SK-N-SH (cell line): ENCODE measurements around the gene SNCG. TPM values are rescaled to one million over a fixed set of nuclear protein-coding genes. Genes with fewer than 3 reads are reported as not detected.
A peak's percentile ranks its signal among the peaks of the same experiment; 100 is the strongest.

ENCODE experiments used
- CTCF ChIA-PET: fragments of 300-600, 350-600 bp; formaldehyde crosslinking; extraction: SDS; loops from one replicate; lab custom pipeline; 2021; lab: Yijun Ruan, JAX
- POLR2A ChIA-PET: fragments of 350-600 bp; sonication (Branson Sonifier 250); formaldehyde crosslinking; extraction: SDS; loops from one replicate; lab custom pipeline; 2020; ENCODE audit warnings: antibody characterized with exemption, inconsistent platforms; lab: Yijun Ruan, JAX
- DNase-seq: peaks from one replicate; pipeline ENCODE4 v3.0.0; 2012
- H2AFZ ChIP-seq: fragments of 200-600 bp; sonication (generic); 2 replicates; pipeline ENCODE4 v1.8.1; 2016; ENCODE audit warnings: antibody characterized with exemption, mild to moderate bottlenecking, low read depth
- H3F3A ChIP-seq: fragments of 200-600 bp; sonication (generic); replicated peaks from 2 replicates; pipeline ENCODE3; 2016; ENCODE audit warnings: antibody characterized with exemption, mild to moderate bottlenecking; ENCODE audit not compliant: insufficient read depth
- H3K27ac ChIP-seq, 2 experiments: fragments of 200-500 bp in 1 of 2; fragments of 200-600 bp in 1 of 2; sonication (Bioruptor generic) in 1 of 2; sonication (generic), shearing (Covaris generic) in 1 of 2; 2 replicates each; pipeline versions ENCODE4 v1.5.1 to v1.6.1; 2014 to 2016; ENCODE audit warnings: low read depth in 2 of 2, inconsistent platforms in 1 of 2, low read length in 1 of 2, mild to moderate bottlenecking in 1 of 2, mixed read lengths in 1 of 2
- H3K27me3 ChIP-seq: fragments of 200-600 bp; sonication (generic), shearing (Covaris generic); 2 replicates; pipeline ENCODE4 v1.6.1; 2016; ENCODE audit warnings: mixed run types; ENCODE audit not compliant: insufficient read depth
- H3K36me3 ChIP-seq, 2 experiments: fragments of 200-500 bp in 1 of 2; fragments of 200-600 bp in 1 of 2; sonication (Bioruptor generic) in 1 of 2; sonication (generic) in 1 of 2; replicated peaks in 1 of 2; 2 replicates each; pipeline versions ENCODE3 to v1.5.1; 2014 to 2016; ENCODE audit warnings: low read length in 1 of 2, mild to moderate bottlenecking in 1 of 2; ENCODE audit not compliant: insufficient read depth in 2 of 2, control insufficient read depth in 1 of 2
- H3K4me1 ChIP-seq, 2 experiments: fragments of 200-500 bp in 1 of 2; fragments of 200-600 bp in 1 of 2; sonication (Bioruptor generic) in 1 of 2; sonication (generic), shearing (Covaris generic) in 1 of 2; 2 replicates each; pipeline versions ENCODE4 v1.5.1 to v1.6.1; 2014 to 2016; ENCODE audit warnings: low read depth in 1 of 2, low read length in 1 of 2, mixed run types in 1 of 2; ENCODE audit not compliant: insufficient read depth in 2 of 2, control insufficient read depth in 1 of 2
- H3K4me2 ChIP-seq: fragments of 200-600 bp; sonication (generic), shearing (Covaris generic); 2 replicates; pipeline ENCODE4 v1.6.1; 2017; ENCODE audit warnings: mixed run types
- H3K4me3 ChIP-seq, 2 experiments: fragments of 200-500 bp in 1 of 2; fragments of 200-600 bp in 1 of 2; sonication (Bioruptor generic) in 1 of 2; sonication (generic), shearing (Covaris generic) in 1 of 2; 2 replicates each; pipeline versions ENCODE4 v1.5.1 to v1.8.1; 2014 to 2016; ENCODE audit warnings: low read depth in 2 of 2, inconsistent platforms in 1 of 2, low read length in 1 of 2, mild to moderate bottlenecking in 1 of 2, mixed read lengths in 1 of 2, moderate library complexity in 1 of 2
- H3K79me2 ChIP-seq: fragments of 200-600 bp; sonication (generic); 2 replicates; pipeline ENCODE4 v1.8.1; 2017; ENCODE audit warnings: mild to moderate bottlenecking; ENCODE audit not compliant: insufficient read depth
- H3K9ac ChIP-seq: fragments of 200-600 bp; sonication (generic); 2 replicates; pipeline ENCODE4 v1.6.1; 2017; ENCODE audit warnings: mixed run types
- H3K9me2 ChIP-seq: fragments of 200-600 bp; sonication (generic); 2 replicates; pipeline ENCODE4 v1.6.1; 2017; ENCODE audit warnings: mixed run types
- H3K9me3 ChIP-seq: fragments of 200-600 bp; sonication (generic); 2 replicates; pipeline ENCODE4 v1.6.1; 2017; ENCODE audit warnings: mixed run types, mild to moderate bottlenecking, moderate library complexity
- H4K20me1 ChIP-seq: fragments of 200-600 bp; sonication (generic); 2 replicates; pipeline ENCODE4 v1.6.1; 2017; ENCODE audit warnings: mild to moderate bottlenecking, mixed run types; ENCODE audit not compliant: insufficient read depth
- CTCF ChIP-seq: fragments of 200-600 bp; sonication (generic); IDR thresholded peaks from 2 replicates; pipeline ENCODE4 v1.6.1; 2017; ENCODE audit warnings: antibody characterized with exemption, mild to moderate bottlenecking, moderate library complexity
- EP300 ChIP-seq, 2 experiments: IDR thresholded peaks; 2 replicates each; pipeline versions ENCODE4 v1.4.0 to v1.6.1; 2012; ENCODE audit warnings: borderline replicate concordance in 1 of 2, low read depth in 1 of 2, low read length in 1 of 2
- FOSL2 ChIP-seq: IDR thresholded peaks from 2 replicates; pipeline ENCODE4 v1.4.0; 2012; ENCODE audit warnings: low read depth, mild to moderate bottlenecking, moderate library complexity, borderline replicate concordance
- FOXJ3 ChIP-seq: sonication (generic); formaldehyde crosslinking; IDR thresholded peaks from 2 replicates; pipeline ENCODE4 v1.5.1; 2020; ENCODE audit warnings: mild to moderate bottlenecking, missing genetic modification reagents
- GATA2 ChIP-seq: sonication (generic); formaldehyde crosslinking; IDR thresholded peaks from 2 replicates; pipeline ENCODE4 v1.5.0; 2020; ENCODE audit warnings: mild to moderate bottlenecking, missing genetic modification reagents
- IRF3 ChIP-seq: fragments of 150-350 bp; IDR thresholded peaks from 2 replicates; pipeline ENCODE4 v1.6.1; 2016; ENCODE audit warnings: mild to moderate bottlenecking, low read depth, low read length
- MEF2A ChIP-seq: IDR thresholded peaks from 2 replicates; pipeline ENCODE4 v1.4.0; 2012; ENCODE audit warnings: low read depth, borderline replicate concordance
- POLR2AphosphoS5 ChIP-seq: IDR thresholded peaks from 2 replicates; pipeline ENCODE4 v1.6.1; 2012; ENCODE audit warnings: low read depth, low read length
- RAD21 ChIP-seq: IDR thresholded peaks from 2 replicates; pipeline ENCODE4 v1.6.1; 2012; ENCODE audit warnings: mild to moderate bottlenecking, low read length
- RCOR1 ChIP-seq: fragments of 150-350 bp; IDR thresholded peaks from 2 replicates; pipeline ENCODE4 v1.6.1; 2017; ENCODE audit warnings: antibody characterized with exemption, low read length
- REST ChIP-seq: IDR thresholded peaks from 2 replicates; pipeline ENCODE4 v1.6.1; 2012; ENCODE audit warnings: mild to moderate bottlenecking, low read depth, low read length, moderate library complexity
- RXRA ChIP-seq: IDR thresholded peaks from 2 replicates; pipeline ENCODE4 v1.4.0; 2012; ENCODE audit warnings: low read depth, mild to moderate bottlenecking, borderline replicate concordance
- SIN3A ChIP-seq: IDR thresholded peaks from 2 replicates; pipeline ENCODE4 v1.6.1; 2012; ENCODE audit warnings: low read depth, mild to moderate bottlenecking, low read length, moderate library complexity, borderline replicate concordance
- TAF1 ChIP-seq: IDR thresholded peaks from 2 replicates; pipeline ENCODE4 v1.6.1; 2012; ENCODE audit warnings: low read depth, mild to moderate bottlenecking, low read length, moderate library complexity, borderline replicate concordance
- TCF12 ChIP-seq: IDR thresholded peaks from 2 replicates; pipeline ENCODE4 v1.4.0; 2012
- WGBS: methylation state at CpG from one replicate; pipeline ENCODE4 v1.1.6; 2017; ENCODE audit warnings: low lambda C conversion rate; 5-methylcytosine and 5-hydroxymethylcytosine counted together
- polyA plus RNA-seq, 3 experiments: library from polyadenylated mRNA; depleted of rRNA; stranded (reverse); fragments of >200 nt; gene quantifications; 2 replicates each; pipeline ENCODE4 v1.2.3, GENCODE V29; 2012

The SNCG gene
- polyA plus RNA-seq, 1 of the 3 experiments (the other 2 are of a cell fraction), result 4.3 TPM

- Histone ChIP-seq H3K4me1 (peaks cover 0 to 8% of the 10 kb centered on the region in 2 experiments; a peak in 1 of 4 replicates), H3K27ac (peak overlapping the region in 1 of 2 experiments; percentile 25; a peak in 1 of 4 replicates), H3K9ac (no peak overlapping the region), H3F3A (no peaks in the 10 kb centered on the region), H3K79me2 (no peaks in the 10 kb centered on the region), H3K4me3 (no peak overlapping the region), H3K36me3 (peaks cover 55 to 76% of the 10 kb centered on the region in 2 experiments), H3K4me2 (no peak overlapping the region), H3K9me3 (no peaks in the 10 kb centered on the region), H3K9me2 (no peaks in the 10 kb centered on the region), H2AFZ (no peak overlapping the region), H4K20me1 (no peaks in the 10 kb centered on the region), H3K27me3 (no peaks in the 10 kb centered on the region)
- CTCF ChIA-PET, result interaction anchor here (0.7 to 2.9 kb wide), 5 partner anchors 19 to 231 kb away, joined by 3 to 11 read pairs (median 7); no protein-coding TSS in a partner anchor
- TF ChIP-seq TCF12 (no peak), EP300 (IDR thresholded peaks at IDR 0.05; ENCODE audit: borderline replicate concordance in 1 of 2, low read depth in 1 of 2, low read length in 1 of 2) (no peak), SIN3A (no peak), TAF1 (no peak), REST (no peak), RXRA (no peak), FOSL2 (no peak), POLR2AphosphoS5 (no peak), FOXJ3 (CRISPR knock-in tag) (no peak)
- 48% methylated on average over 5 of the region's 5 CpGs for WGBS
- DNase-seq, result no peak
- POLR2A ChIA-PET, result no interaction called here
Observed at GRCh38 chr10:86918022-86918471, 40.4 kb upstream of the SNCG start.

- H3K9me3 ChIP-seq, result no peaks in the 10 kb centered on the region
- WGBS, result over 99% methylated on average over 9 of the region's 9 CpGs
- H3K27me3 ChIP-seq, result no peaks in the 10 kb centered on the region
- peaks cover 0 to 7% of the 10 kb centered on the region in 2 experiments; a peak in 1 of 4 replicates for H3K4me1 ChIP-seq
- H3K27ac ChIP-seq, result no peak overlapping the region
- DNase-seq, result no peak
- H3K9ac ChIP-seq, result no peak overlapping the region
- no peak for TF ChIP-seq MEF2A
- TF ChIP-seq RCOR1, result no peak
- TF ChIP-seq TAF1, result no peak
- no peak for TF ChIP-seq RAD21
- no peak for TF ChIP-seq FOXJ3 (CRISPR knock-in tag)
- TF ChIP-seq REST, result no peak
- TF ChIP-seq CTCF, result no peak
- TF ChIP-seq GATA2, result no peak
- TF ChIP-seq IRF3, result no peak
- H3K4me3 ChIP-seq, result no peak overlapping the region
- peaks cover 51 to 60% of the 10 kb centered on the region in 2 experiments for H3K36me3 ChIP-seq
- H3K79me2 ChIP-seq, result no peaks in the 10 kb centered on the region; the same call in 1 of the 2 replicates
- H3K4me2 ChIP-seq, result no peak overlapping the region
- ChIA-PET POLR2A (no interaction called here), CTCF (no interaction called here)
- no peaks in the 10 kb centered on the region for H3K9me2 ChIP-seq
- H2AFZ ChIP-seq, result no peak overlapping the region
- H4K20me1 ChIP-seq, result no peaks in the 10 kb centered on the region
- H3F3A ChIP-seq, result no peaks in the 10 kb centered on the region
Observed at GRCh38 chr10:86922553-86922961, 35.8 kb upstream of the SNCG start.
